B cell (primary cell): Measurements from ENCODE around the gene GATAD2B. TPM values are rescaled to one million over a fixed set of nuclear protein-coding genes. Genes with fewer than 3 reads are reported as not detected.

Source experiments
- ATAC-seq: fragments of 200-7000 bp; cut with Tn5 transposase; one replicate; pipeline ENCODE4 v1.10.0; 2021; ENCODE audit warnings: low read depth, mild to moderate bottlenecking, moderate number of reproducible peaks, moderate library complexity
- CTCF ChIA-PET: fragments of 350-600 bp; sonication (Branson Sonifier 250); formaldehyde crosslinking; loops from one replicate; lab custom pipeline; 2021; ENCODE audit warnings: antibody characterized with exemption, inconsistent platforms; lab: Charles Lee
- POLR2A ChIA-PET: fragments of 350-600 bp; sonication (Branson Sonifier 250); formaldehyde crosslinking; loops from one replicate; lab custom pipeline; 2021; ENCODE audit warnings: antibody characterized with exemption; lab: Charles Lee
- DNase-seq: peaks from one replicate; pipeline ENCODE4 v3.0.0; 2013
- H2AFZ ChIP-seq: 2 replicates; pipeline ENCODE4 v1.6.1; 2012; ENCODE audit warnings: mild to moderate bottlenecking, low read depth, low read length; ENCODE audit not compliant: insufficient read depth, poor library complexity, severe bottlenecking
- H3K27ac ChIP-seq, 2 donors: 1 replicate in 1 of 2; 2 replicates in 1 of 2; pipeline ENCODE4 v1.5.1; 2012 to 2013; ENCODE audit warnings: low read length in 2 of 2, mild to moderate bottlenecking in 2 of 2, moderate library complexity in 1 of 2
- H3K27me3 ChIP-seq, 4 experiments: fragments of 200-600 bp in 1 of 4; sonication (generic) in 1 of 4; replicated peaks in 1 of 4; 1 replicate in 2 of 4; 2 replicates in 2 of 4; pipeline versions ENCODE4 v1.6.1 to v1.7.0; 2013 to 2016; ENCODE audit warnings: low read length in 3 of 4, mild to moderate bottlenecking in 2 of 4, mixed read lengths in 1 of 4, moderate library complexity in 1 of 4; ENCODE audit not compliant: insufficient read depth in 4 of 4, control insufficient read depth in 3 of 4; ENCODE audit errors: control extremely low read depth in 1 of 4
- H3K36me3 ChIP-seq, 2 experiments: replicated peaks in 1 of 2; 1 replicate in 1 of 2; 2 replicates in 1 of 2; pipeline versions ENCODE4 v1.6.1 to v1.7.1; 2013; ENCODE audit warnings: low read length in 1 of 2; ENCODE audit not compliant: insufficient read depth in 2 of 2, control insufficient read depth in 1 of 2; ENCODE audit errors: control extremely low read depth in 1 of 2, extremely low read depth in 1 of 2
- H3K4me1 ChIP-seq, 2 donors: fragments of 200-600 bp in 1 of 2; sonication (generic) in 1 of 2; 1 replicate in 1 of 2; 2 replicates in 1 of 2; pipeline versions ENCODE4 v1.5.1 to v1.6.1; 2013 to 2017; ENCODE audit warnings: low read length in 2 of 2; ENCODE audit not compliant: control insufficient read depth in 2 of 2, insufficient read depth in 2 of 2
- H3K4me2 ChIP-seq: replicated peaks from 2 replicates; pipeline ENCODE3; 2012; ENCODE audit warnings: mild to moderate bottlenecking, low read depth, low read length; ENCODE audit not compliant: poor library complexity, severe bottlenecking
- H3K4me3 ChIP-seq, 5 experiments: fragments of 200-600 bp in 1 of 5; sonication (generic) in 1 of 5; 1 replicate in 3 of 5; 2 replicates in 2 of 5; pipeline versions ENCODE4 v1.5.1 to v1.7.0; 2011 to 2016; ENCODE audit warnings: low read length in 4 of 5, mild to moderate bottlenecking in 4 of 5, low read depth in 2 of 5, control low read depth in 1 of 5, moderate library complexity in 1 of 5; ENCODE audit not compliant: insufficient read depth in 1 of 5; ENCODE audit errors: control extremely low read depth in 1 of 5, extremely low read depth in 1 of 5
- H3K79me2 ChIP-seq: fragments of 200-600 bp; sonication (generic); one replicate; pipeline ENCODE4 v1.6.0; 2016; ENCODE audit warnings: low read length; ENCODE audit not compliant: control insufficient read depth, insufficient read depth
- H3K9ac ChIP-seq: fragments of 200-600 bp; sonication (generic); 2 replicates; pipeline ENCODE4 v1.6.1; 2017; ENCODE audit warnings: mild to moderate bottlenecking, low read length, moderate library complexity
- H3K9me3 ChIP-seq, 3 donors: one replicate each; pipeline versions ENCODE4 v1.6.1 to v1.7.1; 2013; ENCODE audit warnings: low read length in 2 of 3; ENCODE audit not compliant: control insufficient read depth in 2 of 3, insufficient read depth in 1 of 3; ENCODE audit errors: control extremely low read depth in 1 of 3
- H4K20me1 ChIP-seq: 2 replicates; pipeline ENCODE4 v1.6.0; 2012; ENCODE audit warnings: mild to moderate bottlenecking, low read length; ENCODE audit not compliant: insufficient read depth, control insufficient read depth, poor library complexity, severe bottlenecking
- H3K27ac Mint-ChIP-seq: one replicate; pipeline ENCODE4 v1.8.0; 2021; ENCODE audit warnings: mixed read lengths
- H3K27me3 Mint-ChIP-seq: one replicate; pipeline ENCODE4 v1.8.0; 2021; ENCODE audit warnings: mixed read lengths
- H3K4me1 Mint-ChIP-seq: one replicate; pipeline ENCODE4 v1.8.0; 2021; ENCODE audit warnings: mixed read lengths
- H3K4me3 Mint-ChIP-seq: one replicate; pipeline ENCODE4 v1.8.0; 2021; ENCODE audit warnings: mixed read lengths
- H3K9me3 Mint-ChIP-seq: one replicate; pipeline ENCODE4 v1.8.0; 2022; ENCODE audit warnings: mixed read lengths; ENCODE audit not compliant: insufficient read depth
- CTCF ChIP-seq: fragments of 200-600 bp; IDR thresholded peaks from one replicate; pipeline ENCODE4 v1.8.0; 2022; ENCODE audit warnings: antibody characterized with exemption, mild to moderate bottlenecking
- EZH2 ChIP-seq: IDR thresholded peaks from 2 replicates; pipeline ENCODE4 v1.6.1; 2012; ENCODE audit warnings: borderline replicate concordance, low read depth, mild to moderate bottlenecking, moderate library complexity, low read length; ENCODE audit not compliant: insufficient read depth, poor library complexity, severe bottlenecking
- WGBS: methylation state at CpG from one replicate; pipeline ENCODE4 v1.1.5; 2013; ENCODE audit warnings: missing lambda C conversion rate; ENCODE audit not compliant: insufficient coverage; 5-methylcytosine and 5-hydroxymethylcytosine counted together
- intact Hi-C: fragments of 100-400 bp; cut with micrococcal nuclease; formaldehyde crosslinking; loops from one replicate; pipeline ENCODE4 v1.10.0; 2022
- polyA plus RNA-seq: library from polyadenylated mRNA; depleted of rRNA; stranded (reverse); fragments of >200 nt; gene quantifications from 2 replicates; pipeline ENCODE4 v1.2.3, GENCODE V29; 2012
- total RNA-seq, 2 donors: library from RNA; stranded (reverse); fragments of 120-200 nt in 1 of 2; gene quantifications; 1 replicate in 1 of 2; 2 replicates in 1 of 2; pipeline versions ENCODE4 v1.2.3 to v1.2.4, GENCODE V29; 2013 to 2022

Gene GATAD2B
- total and polyA plus RNA-seq, 2 donors (not counting 1 experiment from before 2014, with no cell fraction given): 16.7 to 105 TPM

GRCh38 chr1:153926405-153926804, 3.6 kb upstream of the GATAD2B start:
- Histone ChIP-seq H3K9ac (no peak overlapping the region), H3K36me3 (peaks cover 0 to 20% of the 10 kb centered on the region in 2 experiments), H3K27me3 (no peaks in the 10 kb centered on the region), H3K27ac (no peak overlapping the region), H3K9me3 (no peaks in the 10 kb centered on the region), H3K4me3 (no peak overlapping the region), H4K20me1 (peaks cover 16% of the 10 kb centered on the region), H2AFZ (no peak overlapping the region), H3K4me2 (no peak overlapping the region), H3K79me2 (peaks cover 26% of the 10 kb centered on the region), H3K4me1 (peaks cover 21 to 26% of the 10 kb centered on the region in 2 donors)
- WGBS: 100% methylated on average over 1 of the region's 4 CpGs
- intact Hi-C loops: no loop called here
- ATAC-seq (no peak), DNase-seq (no peak)
- Mint-ChIP-seq H3K9me3 (no peaks in the 10 kb centered on the region), H3K4me3 (no peak overlapping the region), H3K4me1 (peaks cover 15% of the 10 kb centered on the region), H3K27ac (no peak overlapping the region), H3K27me3 (no peaks in the 10 kb centered on the region)
- TF ChIP-seq EZH2: no peak
- TF ChIP-seq CTCF: no peak
- POLR2A ChIA-PET: no interaction called here
- CTCF ChIA-PET: interaction anchor here (1.0 kb wide), 1 partner anchor 18 kb away, joined by 3 read pairs; no protein-coding TSS in a partner anchor
